ENCODE data around the gene MAPT. TPM values are rescaled to one million over a fixed set of nuclear protein-coding genes. Genes with fewer than 3 reads are reported as not detected.
A peak's percentile ranks its signal among the peaks of the same experiment; 100 is the strongest.

The MAPT gene
- total RNA-seq, 1 donor from 2014 or later: 2.4 TPM

- H2AFZ ChIP-seq (replicated peaks): no peak overlapping the region
- TF ChIP-seq EZH2phosphoT487 (IDR thresholded peaks at IDR 0.05): no peak
- TF ChIP-seq EZH2 (IDR thresholded peaks at IDR 0.05): no peak
- TF ChIP-seq CTCF (IDR thresholded peaks at IDR 0.05): no peak
- Mint-ChIP-seq H3K4me3 (no peak overlapping the region), H3K36me3 (peaks cover 17% of the 10 kb centered on the region), H3K27me3 (ENCODE audit: insufficient read depth, low read depth) (peaks cover 7% of the 10 kb centered on the region), H3K9me3 (no peaks in the 10 kb centered on the region), H3K27ac (peak overlapping the region; percentile 92), H3K4me1 (peaks cover 24% of the 10 kb centered on the region)
- no peaks in the 10 kb centered on the region for H3K27me3 ChIP-seq
- H3K9ac ChIP-seq: no peak overlapping the region
- H3K79me2 ChIP-seq (ENCODE audit: low read depth): no peaks in the 10 kb centered on the region
- no peaks in the 10 kb centered on the region for H3K36me3 ChIP-seq
- no peak overlapping the region for H3K4me3 ChIP-seq
- no peak for DNase-seq (ENCODE audit: low spot score)
- peaks cover 4% of the 10 kb centered on the region for H3F3A ChIP-seq (ENCODE audit: low read depth)
- H4K20me1 ChIP-seq (ENCODE audit: low read depth): peaks cover 26% of the 10 kb centered on the region
- no peak overlapping the region for H3K27ac ChIP-seq
- H3K9me3 ChIP-seq (ENCODE audit: low read depth): no peaks in the 10 kb centered on the region
- no peak overlapping the region for H3K4me2 ChIP-seq
- H3K4me1 ChIP-seq: peaks cover 22% of the 10 kb centered on the region
Observed at GRCh38 chr17:46023783-46024388, 129.5 kb downstream of the MAPT start.

DNA sequence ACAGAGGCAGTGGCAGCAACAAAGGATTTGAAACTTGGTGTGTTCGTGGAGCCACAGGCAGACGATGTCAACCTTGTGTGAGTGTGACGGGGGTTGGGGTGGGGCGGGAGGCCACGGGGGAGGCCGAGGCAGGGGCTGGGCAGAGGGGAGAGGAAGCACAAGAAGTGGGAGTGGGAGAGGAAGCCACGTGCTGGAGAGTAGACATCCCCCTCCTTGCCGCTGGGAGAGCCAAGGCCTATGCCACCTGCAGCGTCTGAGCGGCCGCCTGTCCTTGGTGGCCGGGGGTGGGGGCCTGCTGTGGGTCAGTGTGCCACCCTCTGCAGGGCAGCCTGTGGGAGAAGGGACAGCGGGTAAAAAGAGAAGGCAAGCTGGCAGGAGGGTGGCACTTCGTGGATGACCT, 130.2 kb downstream of the MAPT start:
- Histone ChIP-seq H3K79me2 (ENCODE audit: low read depth) (no peaks in the 10 kb centered on the region), H3K27me3 (no peaks in the 10 kb centered on the region), H3K4me2 (no peak overlapping the region), H3F3A (ENCODE audit: low read depth) (peaks cover 9% of the 10 kb centered on the region), H4K20me1 (ENCODE audit: low read depth) (peaks cover 33% of the 10 kb centered on the region), H3K27ac (no peak overlapping the region), H3K4me1 (peaks cover 25% of the 10 kb centered on the region), H3K9me3 (ENCODE audit: low read depth) (no peaks in the 10 kb centered on the region), H2AFZ (replicated peaks) (no peak overlapping the region), H3K9ac (no peak overlapping the region), H3K36me3 (no peaks in the 10 kb centered on the region), H3K4me3 (no peak overlapping the region)
- DNase-seq (ENCODE audit: low spot score): no peak
- Mint-ChIP-seq H3K9me3 (no peaks in the 10 kb centered on the region), H3K27ac (peak overlapping the region; percentile 79), H3K27me3 (ENCODE audit: insufficient read depth, low read depth) (peaks cover 7% of the 10 kb centered on the region), H3K36me3 (peaks cover 19% of the 10 kb centered on the region), H3K4me3 (no peak overlapping the region), H3K4me1 (peaks cover 28% of the 10 kb centered on the region)
- TF ChIP-seq EZH2 (IDR thresholded peaks at IDR 0.05): no peak
- no peak for TF ChIP-seq EZH2phosphoT487 (IDR thresholded peaks at IDR 0.05)
- no peak for TF ChIP-seq CTCF (IDR thresholded peaks at IDR 0.05)

GRCh38 chr17:46025060-46025459, 130.7 kb downstream of the MAPT start:
- TF ChIP-seq EZH2 (IDR thresholded peaks at IDR 0.05): no peak
- no peak for TF ChIP-seq EZH2phosphoT487 (IDR thresholded peaks at IDR 0.05)
- TF ChIP-seq CTCF (IDR thresholded peaks at IDR 0.05): no peak
- Histone ChIP-seq H3K9me3 (ENCODE audit: low read depth) (no peaks in the 10 kb centered on the region), H3K4me1 (peaks cover 25% of the 10 kb centered on the region), H3K36me3 (no peaks in the 10 kb centered on the region), H4K20me1 (ENCODE audit: low read depth) (peaks cover 38% of the 10 kb centered on the region), H3K4me3 (no peak overlapping the region), H3F3A (ENCODE audit: low read depth) (peaks cover 14% of the 10 kb centered on the region), H3K4me2 (no peak overlapping the region), H3K27ac (no peak overlapping the region), H3K79me2 (ENCODE audit: low read depth) (no peaks in the 10 kb centered on the region), H2AFZ (replicated peaks) (no peak overlapping the region), H3K9ac (no peak overlapping the region), H3K27me3 (no peaks in the 10 kb centered on the region)
- Mint-ChIP-seq H3K9me3 (no peaks in the 10 kb centered on the region), H3K4me3 (no peak overlapping the region), H3K36me3 (peaks cover 19% of the 10 kb centered on the region), H3K27me3 (ENCODE audit: insufficient read depth, low read depth) (peaks cover 7% of the 10 kb centered on the region), H3K27ac (peak overlapping the region; percentile 91), H3K4me1 (peaks cover 28% of the 10 kb centered on the region)
- DNase-seq (ENCODE audit: low spot score): no peak
